ENCODE results near the gene SCD5. TPM values are rescaled to one million over a fixed set of nuclear protein-coding genes. Genes with fewer than 3 reads are reported as not detected.

The SCD5 gene
- total RNA-seq, 2 donors from 2014 or later = 51.4 TPM

DNA sequence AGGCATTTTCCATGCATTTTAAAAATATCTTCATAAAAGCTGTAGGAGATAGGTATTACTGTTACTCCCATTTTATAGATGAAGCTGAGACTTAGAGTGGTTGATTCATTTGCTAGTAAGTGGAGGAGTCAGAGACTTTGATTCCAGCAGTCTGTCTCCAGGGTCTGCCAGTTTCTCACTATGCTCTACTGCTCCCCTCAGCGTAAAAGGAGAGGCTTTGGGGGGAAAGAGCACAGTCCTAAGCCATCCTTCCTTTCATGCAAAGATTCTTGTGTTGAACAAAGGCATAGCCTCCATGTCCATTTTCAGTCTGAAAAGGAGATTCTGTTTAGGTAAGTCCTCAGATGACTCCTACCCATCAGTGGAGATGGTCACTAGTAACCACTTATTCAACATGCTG, 119.1 kb downstream of the SCD5 start:
- H3K27me3 ChIP-seq = no peaks in the 10 kb centered on the region
- ATAC-seq = no peak
- H3K36me3 ChIP-seq (replicated peaks in 1 of 2; ENCODE audit: insufficient read depth in 1 of 2, low read depth in 2 of 2) = no peaks in the 10 kb centered on the region
- no peak for DNase-seq
- H3K4me3 ChIP-seq = no peak overlapping the region
- TF ChIP-seq POLR2A (IDR thresholded peaks at IDR 0.05) = no peak
- TF ChIP-seq, protein P1, sequence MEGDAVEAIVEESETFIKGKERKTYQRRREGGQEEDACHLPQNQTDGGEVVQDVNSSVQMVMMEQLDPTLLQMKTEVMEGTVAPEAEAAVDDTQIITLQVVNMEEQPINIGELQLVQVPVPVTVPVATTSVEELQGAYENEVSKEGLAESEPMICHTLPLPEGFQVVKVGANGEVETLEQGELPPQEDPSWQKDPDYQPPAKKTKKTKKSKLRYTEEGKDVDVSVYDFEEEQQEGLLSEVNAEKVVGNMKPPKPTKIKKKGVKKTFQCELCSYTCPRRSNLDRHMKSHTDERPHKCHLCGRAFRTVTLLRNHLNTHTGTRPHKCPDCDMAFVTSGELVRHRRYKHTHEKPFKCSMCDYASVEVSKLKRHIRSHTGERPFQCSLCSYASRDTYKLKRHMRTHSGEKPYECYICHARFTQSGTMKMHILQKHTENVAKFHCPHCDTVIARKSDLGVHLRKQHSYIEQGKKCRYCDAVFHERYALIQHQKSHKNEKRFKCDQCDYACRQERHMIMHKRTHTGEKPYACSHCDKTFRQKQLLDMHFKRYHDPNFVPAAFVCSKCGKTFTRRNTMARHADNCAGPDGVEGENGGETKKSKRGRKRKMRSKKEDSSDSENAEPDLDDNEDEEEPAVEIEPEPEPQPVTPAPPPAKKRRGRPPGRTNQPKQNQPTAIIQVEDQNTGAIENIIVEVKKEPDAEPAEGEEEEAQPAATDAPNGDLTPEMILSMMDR (IDR thresholded peaks at IDR 0.05) = no peak
- intact Hi-C loops (cut with DNase I) = no loop called here
- WGBS, 2 donors = 94 to 100% methylated on average over 1 of the region's 1 CpG
- no peak overlapping the region for H3K27ac ChIP-seq
- no peaks in the 10 kb centered on the region for H3K9me3 ChIP-seq
- H3K4me1 ChIP-seq = no peaks in the 10 kb centered on the region

DNA sequence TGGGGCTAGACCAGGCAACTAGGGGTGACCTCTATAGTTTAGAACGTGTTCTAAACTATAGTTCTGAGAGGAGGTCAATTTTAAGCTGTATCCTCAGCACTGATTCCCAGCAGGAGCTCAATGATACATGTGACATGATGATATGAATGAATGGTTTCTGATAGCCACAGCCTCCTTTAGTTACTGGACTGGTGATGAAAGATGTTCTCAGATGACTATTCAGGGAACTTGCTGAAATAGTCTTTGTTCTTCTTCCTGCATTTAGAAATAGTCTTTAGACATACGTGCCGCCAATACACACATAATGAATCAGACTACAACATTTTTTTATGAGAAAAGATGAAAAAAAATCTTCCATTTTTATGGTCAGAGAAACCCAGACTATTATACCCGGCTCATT, 120.5 kb downstream of the SCD5 start:
- no peaks in the 10 kb centered on the region for H3K36me3 ChIP-seq (replicated peaks in 1 of 2; ENCODE audit: insufficient read depth in 1 of 2, low read depth in 2 of 2)
- H3K4me1 ChIP-seq = no peaks in the 10 kb centered on the region
- H3K27me3 ChIP-seq = no peaks in the 10 kb centered on the region
- 47 to 56% methylated on average over 4 of the region's 4 CpGs for WGBS, 2 donors
- TF ChIP-seq POLR2A (IDR thresholded peaks at IDR 0.05) = no peak
- TF ChIP-seq, protein P1 (IDR thresholded peaks at IDR 0.05) = no peak
- no peak overlapping the region for H3K27ac ChIP-seq
- DNase-seq (no peak), ATAC-seq (no peak)
- H3K4me3 ChIP-seq = no peak overlapping the region
- intact Hi-C loops (cut with DNase I) = no loop called here
- H3K9me3 ChIP-seq = no peaks in the 10 kb centered on the region

DNA sequence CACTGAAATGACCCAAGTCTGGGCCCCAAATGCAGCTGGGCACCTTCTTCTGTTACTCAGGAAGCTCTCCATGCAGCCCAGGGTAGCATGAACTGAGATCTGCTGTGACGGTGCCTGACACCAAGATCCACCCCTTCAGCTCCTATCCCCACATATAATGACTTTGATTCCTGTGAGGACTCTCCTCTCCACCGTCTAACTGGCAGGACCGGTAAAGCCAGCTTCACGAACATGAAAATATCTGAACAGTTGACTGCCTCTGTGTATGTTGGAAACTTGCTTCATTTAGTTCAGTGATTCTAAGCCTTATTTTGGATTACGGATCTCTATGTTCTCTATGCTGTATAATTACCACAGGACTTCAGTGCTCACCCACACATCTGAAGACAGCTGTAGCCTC, 121.3 kb downstream of the SCD5 start:
- Histone ChIP-seq H3K9me3 (no peaks in the 10 kb centered on the region), H3K27ac (no peak overlapping the region), H3K4me3 (no peak overlapping the region), H3K27me3 (no peaks in the 10 kb centered on the region), H3K36me3 (replicated peaks in 1 of 2; ENCODE audit: insufficient read depth in 1 of 2, low read depth in 2 of 2) (no peaks in the 10 kb centered on the region), H3K4me1 (no peaks in the 10 kb centered on the region)
- 48 to 60% methylated on average over 5 of the region's 5 CpGs for WGBS, 2 donors
- no peak for TF ChIP-seq POLR2A (IDR thresholded peaks at IDR 0.05)
- TF ChIP-seq, protein P1 (IDR thresholded peaks at IDR 0.05) = no peak
- DNase-seq (no peak), ATAC-seq (no peak)
- intact Hi-C loops (cut with DNase I) = no loop called here

DNA sequence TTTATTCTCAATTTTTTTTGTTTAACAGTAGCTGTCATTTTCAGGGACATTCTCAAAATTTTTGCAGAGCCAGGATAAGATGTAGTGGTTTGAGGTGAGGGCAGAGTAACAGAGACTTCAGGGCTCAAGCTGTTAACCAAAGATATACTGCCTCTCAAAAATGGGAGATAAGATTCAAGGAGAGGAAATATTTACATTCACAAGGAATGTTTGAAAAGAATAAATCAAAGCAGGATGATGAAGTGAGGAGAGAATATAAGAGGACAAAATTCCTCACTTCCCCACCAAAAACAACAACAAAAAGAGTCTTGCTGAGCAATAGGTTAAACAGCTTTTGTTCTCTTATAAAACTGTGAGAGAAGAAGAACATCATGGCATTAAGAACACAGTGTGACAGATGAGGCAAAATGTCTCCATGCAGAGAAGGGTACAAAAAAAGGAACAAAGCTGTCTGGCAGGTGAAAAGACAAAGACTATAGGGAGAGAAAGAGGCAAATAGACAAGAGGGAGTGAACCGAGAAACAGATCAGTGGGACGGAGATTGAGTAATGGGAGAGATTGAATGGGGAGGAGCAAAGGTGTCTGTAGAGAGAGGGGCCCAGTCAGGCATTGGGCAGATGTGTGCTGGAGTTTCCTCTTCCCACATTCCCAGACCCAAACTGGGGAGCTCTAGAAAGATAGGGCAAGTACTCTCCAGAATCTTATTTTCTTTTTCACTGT, 130.7 kb downstream of the SCD5 start:
- TF ChIP-seq, protein P1 (IDR thresholded peaks at IDR 0.05) = no peak
- no peak for DNase-seq
- WGBS, 2 donors = 89 to 92% methylated on average over 2 of the region's 2 CpGs
- H3K9me3 ChIP-seq = no peaks in the 10 kb centered on the region
- intact Hi-C loops (cut with DNase I) = no loop called here
- H3K27ac ChIP-seq = no peak overlapping the region
- no peaks in the 10 kb centered on the region for H3K36me3 ChIP-seq (replicated peaks in 1 of 2; ENCODE audit: insufficient read depth in 1 of 2, low read depth in 2 of 2)
- no peaks in the 10 kb centered on the region for H3K27me3 ChIP-seq
- no peaks in the 10 kb centered on the region for H3K4me1 ChIP-seq
- H3K4me3 ChIP-seq = no peak overlapping the region
- ATAC-seq = no peak
